B cell (primary cell): ENCODE results near the gene AATK. TPM values are rescaled to one million over a fixed set of nuclear protein-coding genes. Genes with fewer than 3 reads are reported as not detected.

Experiments used
- ATAC-seq: fragments of 200-7000 bp; cut with Tn5 transposase; one replicate; pipeline ENCODE4 v1.10.0; 2021; ENCODE audit warnings: low read depth, mild to moderate bottlenecking, moderate number of reproducible peaks, moderate library complexity
- CTCF ChIA-PET: fragments of 350-600 bp; sonication (Branson Sonifier 250); formaldehyde crosslinking; loops from one replicate; lab custom pipeline; 2021; ENCODE audit warnings: antibody characterized with exemption, inconsistent platforms; lab: Charles Lee
- POLR2A ChIA-PET: fragments of 350-600 bp; sonication (Branson Sonifier 250); formaldehyde crosslinking; loops from one replicate; lab custom pipeline; 2021; ENCODE audit warnings: antibody characterized with exemption; lab: Charles Lee
- DNase-seq: peaks from one replicate; pipeline ENCODE4 v3.0.0; 2013
- H2AFZ ChIP-seq: 2 replicates; pipeline ENCODE4 v1.6.1; 2012; ENCODE audit warnings: mild to moderate bottlenecking, low read depth, low read length; ENCODE audit not compliant: insufficient read depth, poor library complexity, severe bottlenecking
- H3K27ac ChIP-seq, 2 donors: 1 replicate in 1 of 2; 2 replicates in 1 of 2; pipeline ENCODE4 v1.5.1; 2012 to 2013; ENCODE audit warnings: low read length in 2 of 2, mild to moderate bottlenecking in 2 of 2, moderate library complexity in 1 of 2
- H3K27me3 ChIP-seq, 4 experiments: fragments of 200-600 bp in 1 of 4; sonication (generic) in 1 of 4; replicated peaks in 1 of 4; 1 replicate in 2 of 4; 2 replicates in 2 of 4; pipeline versions ENCODE4 v1.6.1 to v1.7.0; 2013 to 2016; ENCODE audit warnings: low read length in 3 of 4, mild to moderate bottlenecking in 2 of 4, mixed read lengths in 1 of 4, moderate library complexity in 1 of 4; ENCODE audit not compliant: insufficient read depth in 4 of 4, control insufficient read depth in 3 of 4; ENCODE audit errors: control extremely low read depth in 1 of 4
- H3K36me3 ChIP-seq, 2 experiments: replicated peaks in 1 of 2; 1 replicate in 1 of 2; 2 replicates in 1 of 2; pipeline versions ENCODE4 v1.6.1 to v1.7.1; 2013; ENCODE audit warnings: low read length in 1 of 2; ENCODE audit not compliant: insufficient read depth in 2 of 2, control insufficient read depth in 1 of 2; ENCODE audit errors: control extremely low read depth in 1 of 2, extremely low read depth in 1 of 2
- H3K4me1 ChIP-seq, 2 donors: fragments of 200-600 bp in 1 of 2; sonication (generic) in 1 of 2; 1 replicate in 1 of 2; 2 replicates in 1 of 2; pipeline versions ENCODE4 v1.5.1 to v1.6.1; 2013 to 2017; ENCODE audit warnings: low read length in 2 of 2; ENCODE audit not compliant: control insufficient read depth in 2 of 2, insufficient read depth in 2 of 2
- H3K4me2 ChIP-seq: replicated peaks from 2 replicates; pipeline ENCODE3; 2012; ENCODE audit warnings: mild to moderate bottlenecking, low read depth, low read length; ENCODE audit not compliant: poor library complexity, severe bottlenecking
- H3K4me3 ChIP-seq, 5 experiments: fragments of 200-600 bp in 1 of 5; sonication (generic) in 1 of 5; 1 replicate in 3 of 5; 2 replicates in 2 of 5; pipeline versions ENCODE4 v1.5.1 to v1.7.0; 2011 to 2016; ENCODE audit warnings: low read length in 4 of 5, mild to moderate bottlenecking in 4 of 5, low read depth in 2 of 5, control low read depth in 1 of 5, moderate library complexity in 1 of 5; ENCODE audit not compliant: insufficient read depth in 1 of 5; ENCODE audit errors: control extremely low read depth in 1 of 5, extremely low read depth in 1 of 5
- H3K79me2 ChIP-seq: fragments of 200-600 bp; sonication (generic); one replicate; pipeline ENCODE4 v1.6.0; 2016; ENCODE audit warnings: low read length; ENCODE audit not compliant: control insufficient read depth, insufficient read depth
- H3K9ac ChIP-seq: fragments of 200-600 bp; sonication (generic); 2 replicates; pipeline ENCODE4 v1.6.1; 2017; ENCODE audit warnings: mild to moderate bottlenecking, low read length, moderate library complexity
- H3K9me3 ChIP-seq, 3 donors: one replicate each; pipeline versions ENCODE4 v1.6.1 to v1.7.1; 2013; ENCODE audit warnings: low read length in 2 of 3; ENCODE audit not compliant: control insufficient read depth in 2 of 3, insufficient read depth in 1 of 3; ENCODE audit errors: control extremely low read depth in 1 of 3
- H4K20me1 ChIP-seq: 2 replicates; pipeline ENCODE4 v1.6.0; 2012; ENCODE audit warnings: mild to moderate bottlenecking, low read length; ENCODE audit not compliant: insufficient read depth, control insufficient read depth, poor library complexity, severe bottlenecking
- H3K27ac Mint-ChIP-seq: one replicate; pipeline ENCODE4 v1.8.0; 2021; ENCODE audit warnings: mixed read lengths
- H3K27me3 Mint-ChIP-seq: one replicate; pipeline ENCODE4 v1.8.0; 2021; ENCODE audit warnings: mixed read lengths
- H3K4me1 Mint-ChIP-seq: one replicate; pipeline ENCODE4 v1.8.0; 2021; ENCODE audit warnings: mixed read lengths
- H3K4me3 Mint-ChIP-seq: one replicate; pipeline ENCODE4 v1.8.0; 2021; ENCODE audit warnings: mixed read lengths
- H3K9me3 Mint-ChIP-seq: one replicate; pipeline ENCODE4 v1.8.0; 2022; ENCODE audit warnings: mixed read lengths; ENCODE audit not compliant: insufficient read depth
- EZH2 ChIP-seq: IDR thresholded peaks from 2 replicates; pipeline ENCODE4 v1.6.1; 2012; ENCODE audit warnings: borderline replicate concordance, low read depth, mild to moderate bottlenecking, moderate library complexity, low read length; ENCODE audit not compliant: insufficient read depth, poor library complexity, severe bottlenecking
- WGBS: methylation state at CpG from one replicate; pipeline ENCODE4 v1.1.5; 2013; ENCODE audit warnings: missing lambda C conversion rate; ENCODE audit not compliant: insufficient coverage; 5-methylcytosine and 5-hydroxymethylcytosine counted together
- intact Hi-C: fragments of 100-400 bp; cut with micrococcal nuclease; formaldehyde crosslinking; loops from one replicate; pipeline ENCODE4 v1.10.0; 2022
- polyA plus RNA-seq: library from polyadenylated mRNA; depleted of rRNA; stranded (reverse); fragments of >200 nt; gene quantifications from 2 replicates; pipeline ENCODE4 v1.2.3, GENCODE V29; 2012
- total RNA-seq, 2 donors: library from RNA; stranded (reverse); fragments of 120-200 nt in 1 of 2; gene quantifications; 1 replicate in 1 of 2; 2 replicates in 1 of 2; pipeline versions ENCODE4 v1.2.3 to v1.2.4, GENCODE V29; 2013 to 2022
- TF ChIP-seq, protein P1 (sequence below): fragments of 200-600 bp; IDR thresholded peaks from one replicate; pipeline ENCODE4 v1.8.0; 2022; ENCODE audit warnings: antibody characterized with exemption, mild to moderate bottlenecking

AATK gene
- total and polyA plus RNA-seq, 2 donors (not counting 1 experiment from before 2014, with no cell fraction given), result 0.21 to 1.7 TPM

DNA sequence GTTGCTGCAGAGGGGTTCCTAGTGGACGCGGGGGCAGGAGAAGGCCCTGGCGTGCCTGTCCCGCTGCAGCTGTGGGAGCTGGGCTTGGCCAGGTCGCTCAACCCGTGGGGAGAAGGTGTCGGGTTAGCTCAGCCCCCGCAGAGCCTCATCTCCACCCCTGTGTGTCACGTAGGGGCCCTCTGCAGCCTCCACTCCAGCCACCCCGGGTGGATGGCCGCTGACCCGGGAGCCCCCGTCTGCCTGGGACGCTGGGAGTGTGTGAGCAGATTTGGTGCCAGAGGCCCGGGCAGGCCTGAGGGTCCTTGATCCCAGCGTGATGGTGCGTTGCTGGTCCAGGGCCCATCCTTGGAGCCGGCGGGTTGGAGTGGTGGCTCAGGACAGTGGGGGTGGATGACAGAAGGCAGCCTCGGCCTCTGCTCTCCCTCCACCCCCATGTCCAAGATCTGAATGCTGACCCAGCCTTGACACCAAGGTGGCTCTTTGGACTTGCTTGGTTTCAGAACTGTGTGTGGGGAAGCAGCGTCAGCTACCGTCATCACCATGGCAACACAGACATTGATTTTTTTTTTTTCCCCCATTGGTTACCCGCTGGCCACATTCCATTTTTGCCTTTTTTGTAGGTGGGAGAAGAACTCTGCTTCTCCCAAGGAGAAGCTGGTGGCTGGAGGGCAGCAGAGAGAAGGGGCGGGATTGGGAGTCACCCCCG, 95.3 kb downstream of the AATK start:
- Histone ChIP-seq H3K9me3 (peaks cover 0 to 4% (median 0%) of the 10 kb centered on the region in 3 donors), H3K4me3 (no peak overlapping the region), H3K9ac (no peak overlapping the region), H3K36me3 (no peaks in the 10 kb centered on the region), H4K20me1 (no peaks in the 10 kb centered on the region), H3K4me1 (no peaks in the 10 kb centered on the region), H3K79me2 (no peaks in the 10 kb centered on the region), H3K4me2 (no peak overlapping the region), H3K27ac (no peak overlapping the region), H3K27me3 (no peaks in the 10 kb centered on the region), H2AFZ (no peak overlapping the region)
- Mint-ChIP-seq H3K9me3 (no peaks in the 10 kb centered on the region), H3K27me3 (no peaks in the 10 kb centered on the region), H3K27ac (no peak overlapping the region), H3K4me3 (no peak overlapping the region), H3K4me1 (no peaks in the 10 kb centered on the region)
- DNase-seq (no peak), ATAC-seq (no peak)
- WGBS, result 90% methylated on average over 20 of the region's 25 CpGs
- POLR2A ChIA-PET, result no interaction called here
- intact Hi-C loops, result no loop called here
- TF ChIP-seq, protein P1, sequence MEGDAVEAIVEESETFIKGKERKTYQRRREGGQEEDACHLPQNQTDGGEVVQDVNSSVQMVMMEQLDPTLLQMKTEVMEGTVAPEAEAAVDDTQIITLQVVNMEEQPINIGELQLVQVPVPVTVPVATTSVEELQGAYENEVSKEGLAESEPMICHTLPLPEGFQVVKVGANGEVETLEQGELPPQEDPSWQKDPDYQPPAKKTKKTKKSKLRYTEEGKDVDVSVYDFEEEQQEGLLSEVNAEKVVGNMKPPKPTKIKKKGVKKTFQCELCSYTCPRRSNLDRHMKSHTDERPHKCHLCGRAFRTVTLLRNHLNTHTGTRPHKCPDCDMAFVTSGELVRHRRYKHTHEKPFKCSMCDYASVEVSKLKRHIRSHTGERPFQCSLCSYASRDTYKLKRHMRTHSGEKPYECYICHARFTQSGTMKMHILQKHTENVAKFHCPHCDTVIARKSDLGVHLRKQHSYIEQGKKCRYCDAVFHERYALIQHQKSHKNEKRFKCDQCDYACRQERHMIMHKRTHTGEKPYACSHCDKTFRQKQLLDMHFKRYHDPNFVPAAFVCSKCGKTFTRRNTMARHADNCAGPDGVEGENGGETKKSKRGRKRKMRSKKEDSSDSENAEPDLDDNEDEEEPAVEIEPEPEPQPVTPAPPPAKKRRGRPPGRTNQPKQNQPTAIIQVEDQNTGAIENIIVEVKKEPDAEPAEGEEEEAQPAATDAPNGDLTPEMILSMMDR, result no peak
- no peak for TF ChIP-seq EZH2
- CTCF ChIA-PET, result no interaction called here

DNA sequence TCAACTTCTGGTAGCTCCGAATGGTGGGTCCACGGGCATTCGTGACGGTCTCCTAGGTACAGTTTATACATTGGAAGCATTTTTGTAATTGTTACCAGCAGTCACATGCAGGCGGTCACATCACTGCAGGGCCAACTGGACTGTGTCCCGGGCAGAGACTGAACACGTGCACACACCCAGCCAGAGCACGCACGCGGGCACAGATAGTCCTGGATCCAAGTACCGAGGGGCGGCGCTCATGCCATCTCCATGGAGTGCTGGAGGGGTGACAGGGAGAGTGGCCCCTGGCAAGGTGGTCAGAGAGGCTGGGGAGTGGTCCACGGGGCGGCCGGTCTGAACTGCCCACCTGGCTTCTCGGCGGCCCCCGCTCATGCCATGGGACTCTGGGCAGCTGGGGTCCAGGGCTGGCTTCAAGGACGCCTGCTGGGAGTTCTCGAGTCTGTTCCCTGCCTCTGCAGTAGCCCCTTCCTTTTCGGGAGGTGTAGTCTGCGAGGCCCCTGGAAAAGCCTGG, 96.8 kb downstream of the AATK start:
- Histone ChIP-seq H3K4me1 (no peaks in the 10 kb centered on the region), H3K27me3 (no peaks in the 10 kb centered on the region), H2AFZ (no peak overlapping the region), H3K27ac (no peak overlapping the region), H3K4me3 (no peak overlapping the region), H3K79me2 (no peaks in the 10 kb centered on the region), H4K20me1 (no peaks in the 10 kb centered on the region), H3K9me3 (no peaks in the 10 kb centered on the region), H3K4me2 (no peak overlapping the region), H3K9ac (no peak overlapping the region), H3K36me3 (no peaks in the 10 kb centered on the region)
- POLR2A ChIA-PET, result no interaction called here
- intact Hi-C loops, result no loop called here
- CTCF ChIA-PET, result interaction anchor here (1.1 kb wide), 1 partner anchor 80 kb away, joined by 3 read pairs; no protein-coding TSS in a partner anchor
- DNase-seq (no peak), ATAC-seq (no peak)
- no peak overlapping the region for H3K4me3 Mint-ChIP-seq
- WGBS, result 91% methylated on average over 22 of the region's 23 CpGs
- H3K4me1 Mint-ChIP-seq, result no peaks in the 10 kb centered on the region
- H3K27me3 Mint-ChIP-seq, result no peaks in the 10 kb centered on the region
- TF ChIP-seq EZH2, result no peak
- TF ChIP-seq, protein P1, result no peak
- H3K9me3 Mint-ChIP-seq, result no peaks in the 10 kb centered on the region
- no peak overlapping the region for H3K27ac Mint-ChIP-seq
